NCI-H460 (cell line): ENCODE results near the gene VTI1A. TPM values are rescaled to one million over a fixed set of nuclear protein-coding genes. Genes with fewer than 3 reads are reported as not detected.
"Not testable (repeated sequence)": the region's sequence is repeated elsewhere in the genome, so short reads cannot be mapped to it uniquely, and the experiment has no call there.

Experiments
- DNase-seq: peaks from one replicate; pipeline ENCODE4 v3.0.0-alpha.2; 2016; ENCODE audit warnings: low read depth; ENCODE audit errors: extremely low read depth
- polyA plus RNA-seq: library from polyadenylated mRNA; depleted of rRNA; stranded (reverse); fragments of >200 nt; gene quantifications from 2 replicates; pipeline ENCODE4 v1.2.3, GENCODE V29; 2014; cell fraction: nucleus; rRNA removed
- total RNA-seq: library from RNA; depleted of rRNA; stranded (reverse); fragments of >200 nt; shearing (Covaris generic); gene quantifications from 2 replicates; pipeline ENCODE4 v1.2.3, GENCODE V29; 2014; rRNA removed

Gene VTI1A
- 24.7 and 28.2 TPM in 2 replicates for total RNA-seq
- polyA plus RNA-seq = 20.2 and 27.2 TPM in 2 replicates

- DNase-seq = peak; percentile 73
Measured at GRCh38 chr10:112446855-112447619, at the start of gene VTI1A, which contains the start of gene ZDHHC6. TSS of gene VTI1A (plus strand) at chr10:112447215. CDS start at chr10:112447374, 159 bp downstream. TSS of gene ZDHHC6 (minus strand) at chr10:112446914. CDS start at chr10:112445436, 1,478 bp downstream.

- no peak for DNase-seq
Measured at GRCh38 chr10:112397592-112397991, 49.4 kb upstream of the VTI1A start.

GRCh38 chr10:112402917-112403316 is 44.1 kb upstream of the VTI1A start:
- no peak for DNase-seq

GRCh38 chr10:112404617-112405016 is 42.4 kb upstream of the VTI1A start:
- no peak for DNase-seq

- DNase-seq = not testable (repeated sequence)
Measured at GRCh38 chr10:112406806-112407205, 40.2 kb upstream of the VTI1A start.

- DNase-seq = no peak
Measured at GRCh38 chr10:112407696-112408095, 39.3 kb upstream of the VTI1A start.

- DNase-seq = no peak
Measured at GRCh38 chr10:112409299-112409698, 37.7 kb upstream of the VTI1A start.

- no peak for DNase-seq
Measured at GRCh38 chr10:112409755-112410154, 37.3 kb upstream of the VTI1A start.

GRCh38 chr10:112412696-112413095 is 34.3 kb upstream of the VTI1A start:
- no peak for DNase-seq

GRCh38 chr10:112421731-112422130 is 25.3 kb upstream of the VTI1A start:
- DNase-seq = no peak

- DNase-seq = no peak
Measured at GRCh38 chr10:112424651-112425050, 22.4 kb upstream of the VTI1A start.

GRCh38 chr10:112426111-112426510 is 20.9 kb upstream of the VTI1A start:
- DNase-seq = no peak

GRCh38 chr10:112429147-112429546 is 17.9 kb upstream of the VTI1A start:
- DNase-seq = no peak

GRCh38 chr10:112429654-112430230 is 17.3 kb upstream of the VTI1A start:
- DNase-seq = no peak

- no peak for DNase-seq
Measured at GRCh38 chr10:112433136-112433535, 13.9 kb upstream of the VTI1A start.

GRCh38 chr10:112434988-112435619 is 11.9 kb upstream of the VTI1A start:
- DNase-seq = peak; percentile 29

GRCh38 chr10:112438356-112438755 is 8.7 kb upstream of the VTI1A start:
- no peak for DNase-seq

- DNase-seq = no peak
Measured at GRCh38 chr10:112441520-112441919, 5.5 kb upstream of the VTI1A start.

- no peak for DNase-seq
Measured at GRCh38 chr10:112442063-112442462, 5.0 kb upstream of the VTI1A start.

GRCh38 chr10:112446055-112446854 is 760 bp upstream of the VTI1A start:
- no peak for DNase-seq

GRCh38 chr10:112447620-112447928 is 559 bp downstream of the VTI1A start:
- DNase-seq = no peak
